ENCODE results near the gene NSL1. TPM values are rescaled to one million over a fixed set of nuclear protein-coding genes. Genes with fewer than 3 reads are reported as not detected.
A peak's percentile ranks its signal among the peaks of the same experiment; 100 is the strongest.
"Not testable (repeated sequence)": the region's sequence is repeated elsewhere in the genome, so short reads cannot be mapped to it uniquely, and the experiment has no call there.

NSL1 gene, protein sequence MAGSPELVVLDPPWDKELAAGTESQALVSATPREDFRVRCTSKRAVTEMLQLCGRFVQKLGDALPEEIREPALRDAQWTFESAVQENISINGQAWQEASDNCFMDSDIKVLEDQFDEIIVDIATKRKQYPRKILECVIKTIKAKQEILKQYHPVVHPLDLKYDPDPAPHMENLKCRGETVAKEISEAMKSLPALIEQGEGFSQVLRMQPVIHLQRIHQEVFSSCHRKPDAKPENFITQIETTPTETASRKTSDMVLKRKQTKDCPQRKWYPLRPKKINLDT
- polyA plus RNA-seq (ENCODE audit: insufficient read length in 4 of 4) = 10 to 100 TPM; 46.4 to 49.8 (median 47.8) TPM

- DNase-seq (ENCODE audit: low read depth in 4 of 4, low spot score in 3 of 4) = peak; percentile 93 to 98 (median 95)
Observed at GRCh38 chr1:212791676-212792395, at the start of gene NSL1, which contains the start of gene TATDN3. Gene NSL1, minus strand, starts transcription at chr1:212791777. Its CDS starts 14 bp downstream, at chr1:212791763. Gene TATDN3, plus strand, starts transcription at chr1:212791894. Its CDS starts 28 bp downstream, at chr1:212791922.

GRCh38 chr1:212838145-212838544 is 46.6 kb upstream of the NSL1 start:
- DNase-seq (ENCODE audit: low read depth in 4 of 4, low spot score in 3 of 4) = no peak

- not testable (repeated sequence) for DNase-seq (ENCODE audit: low read depth in 4 of 4, low spot score in 3 of 4)
Observed at GRCh38 chr1:212833211-212834207, 41.9 kb upstream of the NSL1 start.

GRCh38 chr1:212828395-212828794 is 36.8 kb upstream of the NSL1 start:
- no peak for DNase-seq (ENCODE audit: low read depth in 4 of 4, low spot score in 3 of 4)

- no peak for DNase-seq (ENCODE audit: low read depth in 4 of 4, low spot score in 3 of 4)
Observed at GRCh38 chr1:212827831-212828278, 36.3 kb upstream of the NSL1 start.

DNA sequence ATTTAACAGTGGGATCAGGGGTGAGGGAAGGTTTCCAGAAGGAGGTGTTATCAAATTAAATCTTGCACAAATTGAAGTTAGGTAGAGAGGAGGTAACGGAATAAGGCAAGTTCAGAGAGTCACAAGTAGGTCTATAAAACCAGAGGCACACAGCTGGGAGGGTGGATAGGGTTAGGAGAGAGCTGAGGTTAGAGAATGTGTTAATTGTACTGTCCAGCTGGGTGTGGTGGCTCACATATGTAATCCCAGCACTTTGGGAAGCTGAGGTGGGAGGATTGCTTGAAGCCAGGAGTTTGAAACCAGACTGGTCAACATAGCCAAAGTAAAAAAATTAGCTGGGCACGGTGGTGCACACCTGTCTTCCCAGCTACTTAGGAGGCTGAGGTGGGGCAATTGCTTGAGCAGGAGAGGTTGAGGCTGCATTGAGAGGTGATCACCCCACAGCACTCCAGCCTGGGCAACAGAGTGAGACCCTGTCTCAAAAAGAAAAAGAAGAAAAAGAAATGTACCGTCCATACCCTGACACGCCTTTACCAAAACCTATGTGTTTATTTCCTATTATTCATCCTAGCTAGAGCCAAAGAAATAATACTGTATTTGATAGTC is 35.7 kb upstream of the NSL1 start:
- no peak for DNase-seq (ENCODE audit: low read depth in 4 of 4, low spot score in 3 of 4)

GRCh38 chr1:212825798-212826452 is 34.3 kb upstream of the NSL1 start:
- DNase-seq (ENCODE audit: low read depth in 4 of 4, low spot score in 3 of 4) = no peak

DNA sequence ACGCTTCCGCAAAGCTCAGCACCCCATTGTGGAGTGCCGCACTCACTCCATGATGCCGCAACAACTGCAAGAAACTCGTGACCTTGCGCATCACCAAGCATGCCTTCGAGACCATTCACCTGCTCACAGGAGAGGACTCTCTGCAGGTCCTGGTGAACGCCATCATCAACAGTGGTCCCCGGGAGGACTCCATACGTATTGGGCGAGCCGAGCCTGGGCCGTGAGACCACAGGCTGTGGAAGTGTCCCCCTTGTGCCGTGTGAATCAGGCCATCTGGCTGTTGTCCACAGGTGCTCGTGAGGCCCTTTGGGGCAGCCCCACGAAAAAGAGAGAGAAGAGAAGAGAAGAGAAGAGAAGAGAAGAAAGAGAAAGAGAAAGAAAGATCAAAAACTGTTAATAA is 32.6 kb upstream of the NSL1 start:
- no peak for DNase-seq (ENCODE audit: low read depth in 4 of 4, low spot score in 3 of 4)

DNA sequence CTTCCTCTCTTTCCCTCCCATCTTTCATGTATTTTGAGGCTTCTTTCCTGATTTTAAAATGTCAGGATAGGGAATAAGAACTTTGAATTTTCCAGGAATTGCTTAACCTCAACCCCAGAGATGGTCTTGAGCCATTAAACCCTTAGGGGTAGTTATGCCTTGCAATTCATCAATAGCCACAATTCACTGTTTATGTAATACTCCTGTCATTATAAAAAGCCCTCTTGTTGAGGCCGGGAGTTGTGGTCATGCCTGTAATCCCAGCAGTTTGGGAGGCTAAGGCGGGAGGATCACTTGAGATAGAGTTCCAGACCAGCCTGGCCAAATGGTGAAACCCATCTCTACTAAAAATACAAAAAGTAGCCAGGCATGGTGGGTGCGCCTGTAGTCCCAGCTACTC is 31.4 kb upstream of the NSL1 start:
- DNase-seq (ENCODE audit: low read depth in 4 of 4, low spot score in 3 of 4) = no peak

DNA sequence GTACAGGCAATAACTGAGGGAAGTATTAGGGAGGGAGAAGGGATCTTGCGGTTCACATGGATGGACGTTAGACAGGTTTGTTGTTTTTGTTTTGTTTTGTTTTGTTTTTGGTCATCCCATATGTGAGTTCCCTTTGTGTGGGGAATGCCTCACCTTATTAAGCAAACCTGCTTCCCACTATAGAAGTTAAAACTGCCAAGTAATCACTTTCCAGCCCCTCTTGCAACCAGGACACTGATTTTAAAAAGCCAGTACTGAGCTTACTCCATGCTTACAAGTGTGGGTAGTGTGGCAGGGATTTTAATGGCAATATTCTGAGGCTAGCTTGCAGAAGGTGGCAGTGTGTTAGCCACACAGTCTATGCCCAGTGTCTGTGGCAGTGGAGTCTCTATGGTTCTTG is 29.4 kb upstream of the NSL1 start:
- no peak for DNase-seq (ENCODE audit: low read depth in 4 of 4, low spot score in 3 of 4)

GRCh38 chr1:212819726-212820125 is 28.1 kb upstream of the NSL1 start:
- no peak for DNase-seq (ENCODE audit: low read depth in 4 of 4, low spot score in 3 of 4)

DNA sequence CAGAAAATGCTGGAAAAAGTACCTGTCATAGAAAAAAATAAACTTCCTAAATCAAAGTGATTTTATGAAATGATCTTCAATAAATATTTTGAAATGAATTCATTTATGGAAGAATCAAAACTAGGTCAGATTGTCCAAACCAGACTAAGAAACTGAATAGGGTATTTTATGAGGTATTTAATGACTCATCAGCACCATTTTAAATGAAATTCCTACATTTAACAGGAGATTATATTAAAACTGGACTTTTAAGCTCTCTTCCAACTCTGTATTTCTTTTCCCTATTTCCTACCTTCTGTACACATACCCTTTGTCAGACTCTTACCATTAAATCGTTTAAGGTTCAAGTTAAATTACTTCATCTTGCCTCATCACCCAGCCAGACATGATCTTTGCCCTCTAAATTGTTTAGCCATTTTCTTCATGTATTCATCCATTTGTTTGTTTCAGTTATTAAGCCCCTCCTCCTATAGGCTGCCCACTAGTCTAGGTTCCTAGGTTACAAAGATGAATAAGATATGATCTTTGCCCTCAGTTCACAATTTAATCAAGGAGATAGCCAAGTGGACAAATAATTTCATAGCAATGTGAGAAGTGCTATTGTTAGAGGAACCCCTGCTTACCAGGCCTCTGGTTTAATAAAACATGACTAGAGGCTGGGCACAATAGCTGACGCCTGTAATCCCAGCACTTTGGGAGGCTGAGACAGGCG is 25.1 kb upstream of the NSL1 start:
- DNase-seq (ENCODE audit: low read depth in 4 of 4, low spot score in 3 of 4) = no peak

DNA sequence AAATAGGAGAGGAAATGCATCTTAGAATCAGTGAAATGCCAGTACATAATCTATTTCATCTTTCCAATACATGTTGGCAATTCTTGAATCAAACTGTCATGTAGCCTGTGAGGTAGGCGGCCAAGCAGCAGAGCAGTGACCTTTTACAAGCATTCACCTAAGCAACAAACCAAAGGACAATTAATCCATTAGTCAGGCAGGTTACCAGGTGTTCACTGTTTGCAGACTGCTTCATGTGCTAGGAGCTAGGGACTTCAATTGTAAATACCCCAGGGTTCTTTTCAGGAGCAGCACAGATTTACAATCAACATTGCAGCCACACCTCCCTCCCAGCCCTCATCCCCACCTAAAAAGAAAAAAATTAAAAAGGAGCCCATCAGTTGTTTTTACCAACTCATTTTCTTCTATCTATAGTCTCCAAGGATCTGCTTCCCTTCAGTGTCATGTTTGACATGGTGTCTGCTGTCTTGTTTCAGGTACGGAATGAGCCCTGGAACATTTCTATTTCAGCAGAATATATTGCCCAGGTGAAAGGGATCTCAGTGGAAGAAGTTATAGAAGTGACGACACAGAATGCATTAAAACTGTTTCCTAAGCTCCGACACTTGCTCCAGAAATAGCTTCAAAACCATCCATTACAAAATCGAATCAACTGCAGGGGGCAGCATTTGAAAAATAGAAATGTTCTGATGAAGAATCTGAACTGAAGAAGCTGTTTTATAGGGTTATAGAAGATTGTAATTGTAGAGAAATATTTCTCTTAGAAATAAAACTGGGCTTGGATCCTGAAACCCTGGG is 23.2 kb upstream of the NSL1 start:
- peak in 1 of 4 donors; percentile 25 for DNase-seq (ENCODE audit: low read depth in 4 of 4, low spot score in 3 of 4)

- no peak for DNase-seq (ENCODE audit: low read depth in 4 of 4, low spot score in 3 of 4)
Observed at GRCh38 chr1:212805767-212806166, 14.2 kb upstream of the NSL1 start.

- no peak for DNase-seq (ENCODE audit: low read depth in 4 of 4, low spot score in 3 of 4)
Observed at GRCh38 chr1:212797681-212798080, 6.1 kb upstream of the NSL1 start.

DNA sequence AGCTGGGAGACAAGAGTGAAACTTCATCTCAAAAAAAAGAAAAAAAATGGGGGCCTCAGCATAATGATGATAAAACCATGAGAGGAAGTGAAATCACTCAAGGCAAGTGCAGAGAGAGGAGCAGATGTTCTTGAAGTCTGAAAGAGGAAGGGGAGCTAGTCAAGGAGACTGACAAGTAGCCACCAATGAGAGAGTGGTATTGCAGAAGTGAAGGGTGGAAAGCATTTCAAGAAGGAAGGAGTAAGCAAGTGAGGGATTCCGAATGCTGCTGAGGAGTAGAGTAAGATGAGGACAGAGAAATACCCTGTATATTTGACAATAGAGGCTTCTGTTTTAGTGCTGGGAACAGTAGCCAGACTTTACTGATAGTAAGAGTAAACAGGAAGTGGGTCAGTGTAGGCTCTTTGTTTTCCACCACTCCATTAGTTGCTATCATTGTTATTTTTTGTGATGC is 3.0 kb upstream of the NSL1 start:
- no peak for DNase-seq (ENCODE audit: low read depth in 4 of 4, low spot score in 3 of 4)

GRCh38 chr1:212792396-212792908 is 875 bp upstream of the NSL1 start:
- DNase-seq (ENCODE audit: low read depth in 4 of 4, low spot score in 3 of 4) = no peak

DNA sequence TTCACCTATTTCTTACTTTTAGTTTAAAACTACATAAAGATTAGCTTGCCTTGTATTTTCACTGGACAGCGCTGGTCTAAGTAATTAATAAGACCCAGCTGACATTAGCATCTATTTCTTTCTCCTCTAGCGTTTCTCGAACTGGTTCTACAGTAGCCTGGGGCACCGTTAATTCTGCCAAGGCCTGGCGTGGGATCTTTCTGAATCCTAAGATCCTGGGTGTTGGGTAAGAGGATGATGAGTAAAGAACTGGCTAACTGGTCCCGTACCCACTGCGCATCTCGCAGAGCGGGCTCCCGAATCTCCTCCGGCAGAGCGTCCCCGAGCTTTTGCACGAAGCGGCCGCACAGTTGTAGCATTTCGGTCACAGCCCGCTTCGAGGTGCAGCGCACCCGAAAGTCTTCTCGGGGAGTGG is 309 bp downstream of the NSL1 start:
- peak in 1 of 4 donors; percentile 5 for DNase-seq (ENCODE audit: low read depth in 4 of 4, low spot score in 3 of 4)

All from right renal pelvis (tissue), 4 donors.